Measurements from ENCODE around the gene MBP.

DNA sequence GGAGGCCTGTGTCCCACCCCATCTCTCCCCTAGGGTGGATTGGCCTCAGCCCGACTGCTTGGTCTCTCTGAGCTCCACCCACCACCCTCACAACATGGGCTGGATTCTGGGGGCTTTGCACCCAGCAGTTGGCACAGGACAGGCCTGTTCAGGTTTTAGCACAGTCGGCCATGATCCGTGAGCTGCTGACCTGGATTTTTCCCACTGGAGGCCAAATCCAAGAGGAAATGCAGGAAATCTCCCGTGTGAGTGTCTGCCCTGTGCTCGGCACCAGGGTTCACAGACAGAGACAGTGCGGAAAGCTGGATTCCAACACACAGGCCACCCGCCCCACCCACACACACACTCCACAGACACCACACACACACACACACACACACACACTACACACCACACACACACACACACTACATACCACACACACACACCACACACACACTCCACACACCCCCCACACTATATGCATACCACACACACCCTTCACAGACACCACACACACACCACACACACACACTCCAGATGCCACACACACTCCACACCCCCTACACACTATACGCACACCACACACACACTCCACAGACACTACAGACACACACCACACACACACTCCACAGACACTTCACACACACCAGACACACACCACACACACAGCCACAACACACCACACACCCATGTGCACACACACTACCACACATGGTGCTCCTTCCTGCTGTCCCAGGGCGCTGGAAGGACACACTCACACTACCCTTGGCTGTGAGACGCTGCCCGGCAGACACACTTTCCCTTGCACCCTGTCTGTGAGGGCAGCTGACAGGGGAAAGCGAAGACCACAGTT lies 14.1 kb downstream of the MBP start:
- no peak for TF ChIP-seq POLR2AphosphoS5 (IDR thresholded peaks at IDR 0.05)
- TF ChIP-seq POLR2A (IDR thresholded peaks at IDR 0.05), result no peak
- TF ChIP-seq, protein P1, sequence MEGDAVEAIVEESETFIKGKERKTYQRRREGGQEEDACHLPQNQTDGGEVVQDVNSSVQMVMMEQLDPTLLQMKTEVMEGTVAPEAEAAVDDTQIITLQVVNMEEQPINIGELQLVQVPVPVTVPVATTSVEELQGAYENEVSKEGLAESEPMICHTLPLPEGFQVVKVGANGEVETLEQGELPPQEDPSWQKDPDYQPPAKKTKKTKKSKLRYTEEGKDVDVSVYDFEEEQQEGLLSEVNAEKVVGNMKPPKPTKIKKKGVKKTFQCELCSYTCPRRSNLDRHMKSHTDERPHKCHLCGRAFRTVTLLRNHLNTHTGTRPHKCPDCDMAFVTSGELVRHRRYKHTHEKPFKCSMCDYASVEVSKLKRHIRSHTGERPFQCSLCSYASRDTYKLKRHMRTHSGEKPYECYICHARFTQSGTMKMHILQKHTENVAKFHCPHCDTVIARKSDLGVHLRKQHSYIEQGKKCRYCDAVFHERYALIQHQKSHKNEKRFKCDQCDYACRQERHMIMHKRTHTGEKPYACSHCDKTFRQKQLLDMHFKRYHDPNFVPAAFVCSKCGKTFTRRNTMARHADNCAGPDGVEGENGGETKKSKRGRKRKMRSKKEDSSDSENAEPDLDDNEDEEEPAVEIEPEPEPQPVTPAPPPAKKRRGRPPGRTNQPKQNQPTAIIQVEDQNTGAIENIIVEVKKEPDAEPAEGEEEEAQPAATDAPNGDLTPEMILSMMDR (IDR thresholded peaks at IDR 0.05), result no peak
